CD4-positive, alpha-beta memory T cell (primary cell): ENCODE measurements around the gene ESRP2. TPM values are rescaled to one million over a fixed set of nuclear protein-coding genes. Genes with fewer than 3 reads are reported as not detected.

Experiments
- CTCF ChIA-PET: fragments of 350-600 bp; sonication (Branson Sonifier 250); formaldehyde crosslinking; loops from one replicate; lab custom pipeline; 2021; ENCODE audit warnings: inconsistent platforms; ENCODE audit not compliant: partially characterized antibody; lab: Charles Lee
- POLR2A ChIA-PET: fragments of 350-600 bp; sonication (Branson Sonifier 250); formaldehyde crosslinking; loops from one replicate; lab custom pipeline; 2021; ENCODE audit not compliant: partially characterized antibody; lab: Charles Lee
- DNase-seq, 5 donors: peaks; one replicate each; pipeline versions ENCODE4 v3.0.0 to v3.0.0-alpha.2; 2020 to 2022; ENCODE audit warnings: mixed read lengths in 1 of 5
- H3K27ac ChIP-seq: one replicate; pipeline ENCODE4 v1.7.0; 2013; ENCODE audit warnings: low read depth, low read length
- H3K27me3 ChIP-seq: 2 replicates; pipeline ENCODE4 v1.7.0; 2013; ENCODE audit warnings: mild to moderate bottlenecking, low read length, moderate library complexity; ENCODE audit not compliant: insufficient read depth
- H3K36me3 ChIP-seq: 2 replicates; pipeline ENCODE4 v1.7.0; 2013; ENCODE audit warnings: mild to moderate bottlenecking, low read length, moderate library complexity; ENCODE audit not compliant: insufficient read depth
- H3K4me1 ChIP-seq: 2 replicates; pipeline ENCODE4 v1.7.0; 2013; ENCODE audit warnings: mild to moderate bottlenecking, low read length, moderate library complexity; ENCODE audit not compliant: insufficient read depth
- H3K4me3 ChIP-seq, 2 donors: one replicate each; pipeline ENCODE4 v1.7.0; 2013; ENCODE audit warnings: low read length in 2 of 2, mild to moderate bottlenecking in 1 of 2
- H3K9me3 ChIP-seq, 2 donors: one replicate each; pipeline ENCODE4 v1.7.0; 2013; ENCODE audit warnings: low read length in 2 of 2, control low read depth in 1 of 2; ENCODE audit not compliant: control insufficient read depth in 1 of 2
- H3K27ac Mint-ChIP-seq, 7 donors: one replicate each; pipeline ENCODE4 v1.8.0; 2020 to 2021; ENCODE audit warnings: mixed read lengths in 7 of 7, mild to moderate bottlenecking in 6 of 7, inconsistent platforms in 3 of 7, moderate library complexity in 3 of 7
- H3K27me3 Mint-ChIP-seq, 2 donors: one replicate each; pipeline ENCODE4 v1.8.0; 2020 to 2021; ENCODE audit warnings: mixed read lengths in 2 of 2
- H3K36me3 Mint-ChIP-seq, 2 donors: one replicate each; pipeline ENCODE4 v1.8.0; 2020 to 2021; ENCODE audit warnings: mixed read lengths in 2 of 2, inconsistent platforms in 1 of 2, mild to moderate bottlenecking in 1 of 2
- H3K4me1 Mint-ChIP-seq, 4 donors: one replicate each; pipeline ENCODE4 v1.8.0; 2020 to 2021; ENCODE audit warnings: mixed read lengths in 4 of 4, mild to moderate bottlenecking in 1 of 4
- H3K4me3 Mint-ChIP-seq, 8 donors: one replicate each; pipeline ENCODE4 v1.8.0; 2020 to 2021; ENCODE audit warnings: mixed read lengths in 8 of 8, mild to moderate bottlenecking in 7 of 8, moderate library complexity in 6 of 8, inconsistent platforms in 3 of 8
- H3K9me3 Mint-ChIP-seq, 8 donors: one replicate each; pipeline ENCODE4 v1.8.0; 2020 to 2021; ENCODE audit warnings: mixed read lengths in 8 of 8, mild to moderate bottlenecking in 5 of 8, inconsistent platforms in 3 of 8, moderate library complexity in 1 of 8
- intact Hi-C: fragments of 100-400 bp; cut with micrococcal nuclease; formaldehyde crosslinking; loops from one replicate; pipeline ENCODE4 v1.15.1; 2023
- polyA plus RNA-seq, 2 donors: library from polyadenylated mRNA; unstranded; fragments of 300-500 nt; fragmentation: Illumina TruSeq; gene quantifications; one replicate each; pipeline ENCODE4 v1.2.3, GENCODE V29; 2021
- total RNA-seq, 2 experiments: library from RNA; stranded (reverse); gene quantifications; one replicate each; pipeline ENCODE4 v1.2.3, GENCODE V29; 2021

ESRP2 gene
- total and polyA plus RNA-seq, 4 experiments from 2014 or later = 0.14 to 0.64 (median 0.26) TPM; not detected in 1

DNA sequence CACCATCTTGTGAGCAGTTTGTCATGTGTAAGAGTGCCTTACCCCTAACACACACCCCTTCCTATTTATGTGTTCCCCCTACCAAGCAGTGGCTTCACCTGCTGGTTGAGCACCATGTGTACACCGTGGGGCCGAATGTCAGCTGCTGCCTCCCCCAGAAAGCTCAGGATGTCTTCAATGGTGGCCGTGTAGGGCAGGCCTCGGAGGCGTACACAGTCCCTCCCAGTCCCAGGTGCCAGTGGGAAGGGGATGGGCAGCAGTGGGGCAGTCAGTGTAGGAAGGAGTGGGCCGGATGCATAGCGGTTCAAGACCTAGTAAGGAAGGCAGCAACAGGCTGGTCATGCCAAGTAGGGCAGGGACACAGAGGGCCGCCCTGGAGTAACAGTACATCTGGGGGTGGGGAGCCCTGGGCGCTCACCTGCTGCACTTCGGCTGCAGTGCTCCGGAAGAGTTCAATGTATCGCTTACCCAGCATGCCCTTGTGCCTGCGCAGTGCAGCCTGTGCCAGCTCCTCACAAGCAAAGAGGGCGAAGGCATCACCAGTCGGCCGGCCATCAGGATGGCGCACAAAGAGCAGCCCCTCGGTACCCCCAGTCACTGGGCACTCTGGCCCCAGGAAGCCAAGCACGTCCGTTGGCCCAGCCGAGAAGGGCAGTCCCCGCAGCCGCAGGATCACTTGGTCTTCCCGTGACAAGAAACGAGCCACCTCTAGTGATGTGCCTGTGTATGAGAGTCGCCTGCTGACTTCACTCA, 4.4 kb downstream of the ESRP2 start:
- Histone ChIP-seq H3K9me3 (no peaks in the 10 kb centered on the region), H3K27ac (no peak overlapping the region), H3K27me3 (no peaks in the 10 kb centered on the region), H3K4me3 (no peak overlapping the region), H3K36me3 (peaks cover 14% of the 10 kb centered on the region), H3K4me1 (peaks cover 20% of the 10 kb centered on the region)
- ChIA-PET POLR2A (interaction anchor here (0.6 kb wide), 1 partner anchor 13 kb away, joined by 3 read pairs; the partner anchor contains the start of gene PLA2G15), CTCF (interaction anchor here (0.6 to 0.8 kb wide), 2 partner anchors 55 to 97 kb away, joined by 3 read pairs; no protein-coding TSS in a partner anchor)
- H3K4me3 Mint-ChIP-seq = peak overlapping the region in 1 of 8 donors; percentile 24
- H3K27me3 Mint-ChIP-seq = no peaks in the 10 kb centered on the region
- intact Hi-C loops = no loop called here
- peaks cover 0 to 4% (median 0%) of the 10 kb centered on the region in 8 donors for H3K9me3 Mint-ChIP-seq
- DNase-seq = no peak
- peaks cover 17 to 47% (median 35%) of the 10 kb centered on the region in 4 donors for H3K4me1 Mint-ChIP-seq
- peak overlapping the region in 2 of 7 donors; percentile 73 to 79 for H3K27ac Mint-ChIP-seq
- peaks cover 0 to 23% of the 10 kb centered on the region in 2 donors for H3K36me3 Mint-ChIP-seq

DNA sequence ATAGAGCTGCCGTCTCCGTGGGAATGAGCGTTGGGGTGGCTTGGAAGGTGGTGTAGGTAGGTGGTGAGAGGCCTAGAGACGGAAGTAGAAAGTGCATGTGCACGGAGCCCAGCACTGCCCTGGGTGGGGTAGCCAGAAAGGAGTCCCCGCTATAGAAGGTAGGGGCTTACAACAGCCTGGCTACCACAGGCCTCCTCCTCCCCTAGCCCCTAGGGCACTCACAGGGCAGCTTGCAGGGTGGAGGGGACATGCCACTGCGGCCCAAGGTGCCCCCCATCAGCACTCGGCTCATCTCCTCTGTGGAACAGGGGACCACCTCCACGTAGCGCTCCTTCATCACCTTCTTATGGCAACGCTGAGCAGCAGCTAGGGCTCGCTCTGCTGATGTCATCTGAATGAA, 5.0 kb downstream of the ESRP2 start:
- DNase-seq = no peak
- CTCF ChIA-PET = interaction anchor here (0.6 to 1.5 kb wide), 5 partner anchors 8 to 347 kb away, joined by 3 to 6 read pairs (median 3); partner anchors contain the start of gene NRN1L
- H3K4me3 ChIP-seq = no peak overlapping the region
- no peaks in the 10 kb centered on the region for H3K27me3 ChIP-seq
- peaks cover 22% of the 10 kb centered on the region for H3K4me1 ChIP-seq
- intact Hi-C loops = no loop called here
- H3K27ac ChIP-seq = no peak overlapping the region
- Mint-ChIP-seq H3K4me1 (peaks cover 14 to 48% (median 33%) of the 10 kb centered on the region in 4 donors), H3K4me3 (no peak overlapping the region), H3K27ac (peak overlapping the region in 2 of 7 donors; percentile 48 to 79), H3K36me3 (peaks cover 0 to 28% of the 10 kb centered on the region in 2 donors), H3K27me3 (no peaks in the 10 kb centered on the region), H3K9me3 (peaks cover 0 to 3% (median 0%) of the 10 kb centered on the region in 8 donors)
- H3K9me3 ChIP-seq = no peaks in the 10 kb centered on the region
- H3K36me3 ChIP-seq = peaks cover 18% of the 10 kb centered on the region
- POLR2A ChIA-PET = interaction anchor here (1.5 kb wide), 1 partner anchor 161 kb away, joined by 4 read pairs; no protein-coding TSS in a partner anchor

DNA sequence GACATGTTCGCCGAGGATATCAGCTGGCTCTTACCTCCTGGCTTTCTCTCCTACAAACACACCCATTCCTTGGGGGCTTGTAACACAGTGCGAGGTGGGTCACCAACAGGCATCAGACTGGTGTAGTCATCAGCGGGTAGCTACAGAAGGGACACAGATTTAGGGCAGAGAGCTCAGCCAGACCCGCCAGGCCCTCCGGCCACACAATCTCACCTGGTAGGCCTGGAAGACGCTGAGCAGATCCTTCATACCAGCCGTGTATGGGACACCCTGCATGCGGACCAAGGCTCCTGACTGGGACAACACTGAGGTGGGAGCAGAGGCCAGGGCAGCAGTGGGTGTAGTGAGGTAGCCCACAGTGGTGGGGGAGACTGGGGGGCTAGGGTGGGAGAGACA, 5.8 kb downstream of the ESRP2 start:
- POLR2A ChIA-PET = interaction anchor here (1.0 to 1.5 kb wide), 4 partner anchors 9 to 160 kb away, joined by 3 to 5 read pairs (median 4); no protein-coding TSS in a partner anchor
- intact Hi-C loops = no loop called here
- Mint-ChIP-seq H3K4me3 (no peak overlapping the region), H3K9me3 (peaks cover 0 to 3% (median 0%) of the 10 kb centered on the region in 8 donors), H3K4me1 (peaks cover 22 to 56% (median 37%) of the 10 kb centered on the region in 4 donors), H3K27ac (peak overlapping the region in 1 of 7 donors; percentile 24), H3K27me3 (no peaks in the 10 kb centered on the region), H3K36me3 (peaks cover 0 to 36% of the 10 kb centered on the region in 2 donors)
- no peak for DNase-seq
- H3K36me3 ChIP-seq = peaks cover 19% of the 10 kb centered on the region
- H3K27me3 ChIP-seq = no peaks in the 10 kb centered on the region
- H3K4me3 ChIP-seq = no peak overlapping the region
- peaks cover 23% of the 10 kb centered on the region for H3K4me1 ChIP-seq
- no peaks in the 10 kb centered on the region for H3K9me3 ChIP-seq
- CTCF ChIA-PET = interaction anchor here (0.6 to 2.6 kb wide), 17 partner anchors 8 to 654 kb away, joined by 3 to 6 read pairs (median 4); partner anchors contain the start of genes NFATC3 and NRN1L
- H3K27ac ChIP-seq = no peak overlapping the region

DNA sequence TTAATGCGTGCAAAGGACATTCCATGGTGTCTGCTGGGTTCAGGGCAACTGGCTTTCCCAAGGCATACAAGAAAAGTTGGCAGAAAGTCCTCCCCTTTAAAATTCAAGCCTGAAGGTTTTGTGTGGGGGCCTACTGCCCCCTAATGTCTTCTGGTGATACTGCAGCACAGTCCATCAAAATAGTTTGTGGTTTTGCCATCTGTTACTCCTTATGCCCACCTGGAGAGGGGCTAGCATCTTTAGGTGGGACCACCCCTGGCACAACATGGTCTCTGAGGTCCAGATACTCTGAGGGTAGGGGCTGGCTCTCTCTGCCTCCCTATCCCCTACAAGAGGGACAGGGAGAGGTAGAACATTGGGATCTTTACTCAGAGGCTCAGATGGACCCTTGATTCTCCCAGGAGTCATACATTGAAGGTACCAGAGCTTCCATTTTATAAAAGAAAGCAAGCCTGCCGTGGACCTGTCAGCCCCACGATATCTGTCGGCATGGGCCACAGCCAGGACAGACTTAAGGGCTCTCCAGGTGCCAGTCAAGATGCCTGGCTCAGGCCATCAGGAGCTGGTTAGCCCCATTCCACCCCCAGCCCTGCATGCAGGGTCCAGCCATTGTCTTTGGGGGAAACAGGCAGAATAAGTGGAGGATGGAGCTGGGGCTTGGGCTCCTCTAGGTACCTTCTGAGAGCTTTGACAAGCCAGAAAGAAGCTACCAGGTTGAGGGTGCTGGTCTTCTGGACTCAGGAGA, 6.3 kb downstream of the ESRP2 start:
- Mint-ChIP-seq H3K4me3 (peak overlapping the region in 1 of 8 donors; percentile 31), H3K36me3 (peaks cover 0 to 37% of the 10 kb centered on the region in 2 donors), H3K27ac (peak overlapping the region in 6 of 7 donors; percentile 10 to 89 (median 51)), H3K9me3 (peaks cover 0 to under 1% (median 0%) of the 10 kb centered on the region in 8 donors), H3K27me3 (no peaks in the 10 kb centered on the region), H3K4me1 (peaks cover 21 to 50% (median 34%) of the 10 kb centered on the region in 4 donors)
- Histone ChIP-seq H3K4me3 (no peak overlapping the region), H3K27me3 (no peaks in the 10 kb centered on the region), H3K27ac (no peak overlapping the region), H3K4me1 (peaks cover 23% of the 10 kb centered on the region), H3K9me3 (no peaks in the 10 kb centered on the region), H3K36me3 (peaks cover 19% of the 10 kb centered on the region)
- intact Hi-C loops = loop anchor here (1.0 to 2.0 kb wide), 6 partner anchors 135 to 413 kb away; no protein-coding TSS in a partner anchor
- CTCF ChIA-PET = interaction anchor here (0.6 to 2.6 kb wide), 17 partner anchors 9 to 653 kb away, joined by 3 to 6 read pairs (median 4); partner anchors contain the start of genes NFATC3 and NRN1L
- POLR2A ChIA-PET = interaction anchor here (1.0 to 1.5 kb wide), 4 partner anchors 9 to 159 kb away, joined by 3 to 5 read pairs (median 4); no protein-coding TSS in a partner anchor
- peak in 4 of 5 donors; percentile 44 to 55 (median 52) for DNase-seq

DNA sequence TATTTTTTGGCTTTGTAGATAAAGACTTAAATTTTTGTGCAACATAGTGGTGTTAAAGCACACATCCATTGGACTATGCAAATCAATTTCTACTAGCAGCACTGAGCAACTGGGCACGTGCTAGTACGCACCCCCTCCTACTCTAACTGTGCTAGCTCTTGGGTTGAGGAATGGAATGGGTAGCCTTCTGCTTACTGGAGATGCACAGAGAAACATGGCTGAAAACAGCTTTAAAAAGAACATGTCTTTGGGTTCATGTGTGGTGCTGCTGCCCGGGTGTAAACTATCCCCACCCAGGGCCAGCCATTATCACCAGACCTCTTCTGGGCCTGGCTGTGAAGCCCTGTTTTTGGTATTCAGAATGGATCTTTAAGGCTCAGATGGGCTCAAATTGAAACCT, 7.3 kb downstream of the ESRP2 start:
- Histone ChIP-seq H3K9me3 (no peaks in the 10 kb centered on the region), H3K4me3 (no peak overlapping the region), H3K36me3 (peaks cover 19% of the 10 kb centered on the region), H3K4me1 (peaks cover 23% of the 10 kb centered on the region), H3K27ac (no peak overlapping the region), H3K27me3 (no peaks in the 10 kb centered on the region)
- intact Hi-C loops = loop anchor here (1.0 to 2.0 kb wide), 6 partner anchors 134 to 412 kb away; no protein-coding TSS in a partner anchor
- Mint-ChIP-seq H3K4me1 (peaks cover 20 to 44% (median 30%) of the 10 kb centered on the region in 4 donors), H3K27me3 (no peaks in the 10 kb centered on the region), H3K27ac (peak overlapping the region in 3 of 7 donors; percentile 36 to 70 (median 64)), H3K4me3 (no peak overlapping the region), H3K9me3 (no peaks in the 10 kb centered on the region), H3K36me3 (peaks cover 0 to 37% of the 10 kb centered on the region in 2 donors)
- POLR2A ChIA-PET = interaction anchor here (0.6 to 3.0 kb wide), 6 partner anchors 8 to 144 kb away, joined by 3 to 17 read pairs (median 5); partner anchors contain the start of genes ESRP2, NFATC3 and PLA2G15
- CTCF ChIA-PET = interaction anchor here (0.7 to 2.6 kb wide), 25 partner anchors 8 to 414 kb away, joined by 3 to 19 read pairs (median 4); no protein-coding TSS in a partner anchor
- DNase-seq = no peak

DNA sequence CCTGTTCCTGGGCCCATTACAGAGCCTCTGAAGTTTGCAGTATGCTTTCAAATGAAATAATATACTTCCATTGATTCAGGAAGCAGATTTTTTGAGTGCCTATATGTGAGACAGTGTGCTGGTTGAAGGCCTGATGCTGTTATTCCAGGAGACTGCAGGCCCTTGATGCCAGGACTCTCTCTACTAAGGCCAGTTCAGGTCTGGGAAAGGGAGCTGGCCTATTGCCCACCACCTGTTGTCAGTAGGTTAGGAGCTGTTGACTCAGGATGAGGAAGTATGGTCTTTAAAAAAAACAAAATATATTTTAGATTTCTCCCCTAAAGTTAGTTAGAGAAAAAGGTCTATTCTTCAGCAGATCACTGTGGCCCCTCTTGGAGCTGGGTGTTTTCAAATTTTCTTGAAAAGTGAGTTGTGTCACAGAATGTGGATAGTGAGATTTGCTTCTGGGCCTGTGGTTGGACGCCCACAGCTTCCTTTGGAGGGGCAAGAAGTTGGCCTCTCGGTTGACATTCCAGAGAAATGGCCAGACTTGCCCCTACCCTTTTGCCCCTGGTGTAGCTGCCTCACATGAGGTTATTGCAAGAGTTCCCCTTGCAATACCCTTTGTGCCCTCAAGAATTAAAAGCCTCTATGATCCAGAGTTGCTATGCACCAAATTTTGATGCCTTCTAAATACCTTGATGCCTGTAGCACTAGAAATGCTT, 7.9 kb downstream of the ESRP2 start:
- no peaks in the 10 kb centered on the region for H3K9me3 ChIP-seq
- POLR2A ChIA-PET = interaction anchor here (0.9 to 3.0 kb wide), 5 partner anchors 9 to 143 kb away, joined by 3 to 17 read pairs (median 5); partner anchors contain the start of genes ESRP2, NFATC3 and PLA2G15
- no peaks in the 10 kb centered on the region for H3K27me3 ChIP-seq
- H3K4me3 Mint-ChIP-seq = peak overlapping the region in 1 of 8 donors; percentile 7
- H3K4me1 Mint-ChIP-seq = peaks cover 18 to 40% (median 28%) of the 10 kb centered on the region in 4 donors
- H3K9me3 Mint-ChIP-seq = no peaks in the 10 kb centered on the region
- no peak overlapping the region for H3K27ac ChIP-seq
- peaks cover 23% of the 10 kb centered on the region for H3K4me1 ChIP-seq
- H3K36me3 ChIP-seq = peaks cover 19% of the 10 kb centered on the region
- intact Hi-C loops = loop anchor here (2.0 kb wide), 1 partner anchor 411 kb away; no protein-coding TSS in a partner anchor
- H3K27me3 Mint-ChIP-seq = no peaks in the 10 kb centered on the region
- CTCF ChIA-PET = interaction anchor here (0.7 to 2.6 kb wide), 25 partner anchors 9 to 413 kb away, joined by 3 to 19 read pairs (median 4); no protein-coding TSS in a partner anchor
- peak overlapping the region; percentile 31 to 89 (median 68) for H3K27ac Mint-ChIP-seq
- H3K4me3 ChIP-seq = no peak overlapping the region
- DNase-seq = no peak
- peaks cover 0 to 41% of the 10 kb centered on the region in 2 donors for H3K36me3 Mint-ChIP-seq
